NK-92 (cell line): ENCODE measurements around the gene OPN1LW.
"Not testable (repeated sequence)": the region's sequence is repeated elsewhere in the genome, so short reads cannot be mapped to it uniquely, and the experiment has no call there.

Source experiments
- DNase-seq: peaks from one replicate; lab custom pipeline; 2025; ENCODE audit not compliant: unreplicated experiment; lab: John Stamatoyannopoulos, UW

OPN1LW gene

DNA sequence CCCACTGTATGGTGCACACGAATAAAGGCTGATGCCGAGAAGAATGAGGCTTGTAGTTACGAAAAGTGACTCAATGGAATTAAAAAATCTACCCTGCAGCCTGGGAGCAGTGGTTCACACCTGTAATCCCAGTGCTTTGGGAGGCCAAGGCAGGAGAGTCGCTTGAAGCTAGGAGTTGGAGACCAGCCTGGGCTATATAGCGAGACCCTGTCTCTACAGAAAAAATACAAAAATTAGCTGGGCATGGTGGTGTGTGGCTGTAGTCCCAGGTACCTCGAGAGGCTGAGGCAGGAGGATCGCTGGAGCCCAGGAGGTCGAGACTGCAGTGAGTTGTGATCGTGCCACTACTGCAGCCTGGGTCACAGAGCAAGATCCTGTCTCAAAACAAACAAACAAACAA is 11.7 kb upstream of the OPN1LW start:
- no peak for DNase-seq

DNA sequence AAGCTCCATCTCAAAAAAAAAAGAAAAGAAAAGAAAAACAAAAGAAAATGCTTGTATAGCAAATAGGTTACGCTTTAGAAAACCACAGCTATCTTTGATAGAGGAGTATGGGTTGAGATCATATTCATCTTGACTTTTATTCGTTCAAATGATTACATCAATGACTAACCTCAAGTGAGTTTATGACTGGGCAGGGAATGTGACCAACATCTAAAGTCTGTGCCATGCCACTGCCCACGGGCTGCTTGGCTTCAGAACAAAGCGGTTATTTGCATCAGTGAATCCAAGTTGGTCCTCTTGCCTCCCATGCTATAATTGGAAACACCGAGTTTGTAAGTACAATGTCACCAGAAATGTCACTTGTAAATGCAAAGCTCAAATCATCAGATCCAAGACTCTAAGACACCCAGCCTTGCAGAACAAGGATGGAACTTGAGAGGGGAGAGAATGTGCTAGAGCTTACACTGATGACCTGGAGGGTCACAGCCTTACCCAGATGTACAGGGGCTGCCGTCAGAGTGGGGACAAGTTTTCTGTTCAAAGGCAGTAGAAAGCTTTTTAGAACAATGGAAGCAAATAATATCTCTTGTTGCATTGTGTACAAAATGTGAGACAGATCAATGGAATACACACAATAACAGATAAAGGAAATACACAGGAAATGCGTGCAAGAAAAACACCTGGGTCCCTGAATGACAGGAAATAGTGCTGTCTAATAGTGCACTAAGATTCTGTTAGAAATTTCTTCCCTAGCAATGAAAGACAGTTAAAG is 8.4 kb upstream of the OPN1LW start:
- no peak for DNase-seq

DNA sequence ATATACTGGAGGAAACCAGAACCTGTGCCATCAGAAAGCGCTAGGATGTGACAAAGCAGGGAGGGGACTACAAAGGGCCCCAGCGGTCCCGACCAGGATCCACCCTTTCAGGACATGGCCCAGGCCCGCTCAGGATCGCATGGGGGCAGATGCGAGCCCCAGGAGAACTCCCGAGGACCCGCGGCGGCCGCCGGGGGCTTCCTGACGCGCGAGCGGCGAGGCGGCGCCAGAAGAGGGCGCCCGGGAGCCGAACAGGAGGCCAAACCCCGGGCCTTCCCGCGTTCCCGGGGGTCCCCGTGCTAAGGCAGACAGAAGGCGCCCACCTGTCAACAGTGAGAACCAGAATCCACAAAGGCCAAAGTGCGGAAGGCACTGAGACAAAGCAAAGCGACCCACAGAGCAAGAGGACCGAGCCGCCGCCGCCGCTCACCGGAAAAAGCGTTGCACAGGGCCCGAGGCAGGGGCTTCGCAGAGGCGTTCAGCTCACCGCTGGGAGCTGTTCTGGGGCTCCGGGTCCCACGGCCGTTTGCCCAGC is 7.3 kb upstream of the OPN1LW start:
- DNase-seq = no peak

DNA sequence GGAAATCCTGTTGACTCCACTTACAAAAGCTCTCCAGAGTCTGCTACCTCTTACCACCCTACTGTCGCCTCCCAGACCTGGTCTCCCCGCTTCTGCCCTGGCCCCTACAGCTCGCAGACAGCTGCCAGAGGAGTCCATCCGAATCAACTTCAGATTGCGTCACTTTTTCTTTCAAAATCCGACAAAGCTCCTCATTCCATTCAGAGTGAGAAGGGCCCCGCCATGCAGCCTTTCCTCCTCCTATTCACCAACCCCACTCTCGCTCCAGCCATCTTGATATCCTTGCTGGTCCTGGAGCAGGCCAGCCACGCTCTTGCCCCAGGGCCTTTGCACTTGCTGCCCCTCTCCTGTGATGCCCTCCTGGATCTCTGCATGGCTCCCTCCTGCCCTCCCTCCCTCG is 5.2 kb upstream of the OPN1LW start:
- DNase-seq = no peak

DNA sequence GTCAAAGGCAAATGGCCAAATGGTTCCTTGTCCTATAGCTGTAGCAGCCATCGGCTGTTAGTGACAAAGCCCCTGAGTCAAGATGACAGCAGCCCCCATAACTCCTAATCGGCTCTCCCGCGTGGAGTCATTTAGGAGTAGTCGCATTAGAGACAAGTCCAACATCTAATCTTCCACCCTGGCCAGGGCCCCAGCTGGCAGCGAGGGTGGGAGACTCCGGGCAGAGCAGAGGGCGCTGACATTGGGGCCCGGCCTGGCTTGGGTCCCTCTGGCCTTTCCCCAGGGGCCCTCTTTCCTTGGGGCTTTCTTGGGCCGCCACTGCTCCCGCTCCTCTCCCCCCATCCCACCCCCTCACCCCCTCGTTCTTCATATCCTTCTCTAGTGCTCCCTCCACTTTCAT is 3.8 kb upstream of the OPN1LW start:
- no peak for DNase-seq

DNA sequence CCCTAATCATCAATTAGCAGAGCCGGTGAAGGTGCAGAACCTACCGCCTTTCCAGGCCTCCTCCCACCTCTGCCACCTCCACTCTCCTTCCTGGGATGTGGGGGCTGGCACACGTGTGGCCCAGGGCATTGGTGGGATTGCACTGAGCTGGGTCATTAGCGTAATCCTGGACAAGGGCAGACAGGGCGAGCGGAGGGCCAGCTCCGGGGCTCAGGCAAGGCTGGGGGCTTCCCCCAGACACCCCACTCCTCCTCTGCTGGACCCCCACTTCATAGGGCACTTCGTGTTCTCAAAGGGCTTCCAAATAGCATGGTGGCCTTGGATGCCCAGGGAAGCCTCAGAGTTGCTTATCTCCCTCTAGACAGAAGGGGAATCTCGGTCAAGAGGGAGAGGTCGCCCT is 3.3 kb upstream of the OPN1LW start:
- no peak for DNase-seq

DNA sequence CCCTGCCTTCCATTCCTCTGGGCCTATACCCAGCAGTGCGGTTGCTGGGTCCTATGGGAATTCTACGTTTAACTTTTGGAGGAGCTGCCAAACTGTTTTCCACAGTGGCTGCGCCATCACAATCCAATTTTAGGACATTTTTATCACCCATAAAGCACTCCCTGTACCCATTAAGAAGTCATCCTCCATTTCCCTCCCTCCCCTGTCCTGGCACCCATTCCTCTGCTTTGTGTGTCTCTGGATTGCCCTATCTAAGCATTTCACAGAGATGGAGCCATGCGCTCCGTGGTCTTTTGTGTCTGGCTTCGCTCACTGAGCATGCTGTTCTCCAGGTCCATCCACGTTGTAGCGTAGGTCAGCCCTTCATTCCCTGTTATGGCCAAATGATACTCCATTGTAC is 1.7 kb upstream of the OPN1LW start:
- no peak for DNase-seq

DNA sequence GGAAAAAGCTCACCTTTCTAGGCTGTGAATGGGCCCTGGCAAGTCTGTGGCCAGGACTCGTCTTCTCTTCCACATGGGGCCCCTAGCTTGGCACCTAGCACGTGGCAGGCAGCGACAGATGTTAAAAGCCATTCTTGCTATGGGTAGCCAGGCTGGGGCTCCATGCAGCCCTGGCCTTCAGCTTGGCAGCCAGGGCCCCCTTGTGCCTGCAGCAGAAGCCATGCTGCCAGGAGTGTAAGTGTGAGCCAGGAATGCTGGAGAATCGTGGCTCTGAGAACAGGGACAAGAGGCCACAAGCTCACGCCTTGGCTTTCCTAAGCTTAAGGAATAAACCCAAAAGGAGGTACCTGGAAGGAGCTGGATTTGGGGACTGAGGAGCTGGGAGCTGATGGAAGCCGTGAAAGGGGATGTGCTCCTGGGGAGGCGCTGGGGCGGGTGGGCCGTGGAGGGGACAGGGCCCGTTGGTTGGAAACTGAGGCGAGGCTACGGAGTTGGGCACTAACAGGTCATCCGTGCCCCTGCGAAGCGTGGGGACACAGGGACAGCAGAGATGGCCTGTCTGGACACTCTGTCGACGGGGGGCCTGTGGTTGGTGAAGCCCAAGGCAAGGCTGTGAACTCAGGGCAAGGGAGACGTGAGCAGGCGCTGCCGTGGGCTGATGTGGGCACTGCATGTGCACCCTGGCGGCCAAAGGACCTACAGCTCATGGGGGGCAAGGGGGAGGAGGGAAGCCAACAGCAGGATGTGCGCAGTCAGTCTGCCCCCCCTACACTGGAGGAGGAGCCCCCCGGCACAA is 895 bp upstream of the OPN1LW start:
- no peak for DNase-seq

DNA sequence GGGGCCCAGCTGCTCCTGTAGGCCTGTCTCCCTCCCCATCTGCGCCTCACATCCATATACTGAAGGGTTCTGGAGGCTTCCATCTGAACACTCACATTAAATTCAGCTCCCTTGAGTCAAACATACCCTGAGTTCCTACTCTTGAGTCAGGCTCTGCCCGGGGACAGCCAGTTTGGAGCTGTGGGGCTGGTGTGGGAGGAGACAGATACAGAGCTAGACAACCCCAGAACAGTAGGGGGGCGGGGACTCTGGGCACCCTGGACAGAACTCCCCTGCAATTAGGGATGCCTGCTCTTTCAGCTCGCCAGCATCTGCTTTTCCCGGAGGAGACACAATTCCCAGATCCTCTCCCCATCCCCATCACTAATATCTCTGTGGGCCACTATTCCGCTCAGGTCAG is 7.0 kb downstream of the OPN1LW start:
- not testable (repeated sequence) for DNase-seq

DNA sequence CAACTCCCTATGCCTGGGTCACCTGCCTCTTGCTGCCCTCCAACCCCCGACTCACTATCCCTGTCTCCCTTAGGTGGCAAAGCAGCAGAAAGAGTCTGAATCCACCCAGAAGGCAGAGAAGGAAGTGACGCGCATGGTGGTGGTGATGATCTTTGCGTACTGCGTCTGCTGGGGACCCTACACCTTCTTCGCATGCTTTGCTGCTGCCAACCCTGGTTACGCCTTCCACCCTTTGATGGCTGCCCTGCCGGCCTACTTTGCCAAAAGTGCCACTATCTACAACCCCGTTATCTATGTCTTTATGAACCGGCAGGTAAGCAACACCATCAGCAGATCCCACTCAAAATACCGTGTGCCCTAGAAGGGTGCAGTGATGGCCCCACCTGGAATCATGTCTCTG is 12.2 kb downstream of the OPN1LW start:
- DNase-seq = not testable (repeated sequence)

DNA sequence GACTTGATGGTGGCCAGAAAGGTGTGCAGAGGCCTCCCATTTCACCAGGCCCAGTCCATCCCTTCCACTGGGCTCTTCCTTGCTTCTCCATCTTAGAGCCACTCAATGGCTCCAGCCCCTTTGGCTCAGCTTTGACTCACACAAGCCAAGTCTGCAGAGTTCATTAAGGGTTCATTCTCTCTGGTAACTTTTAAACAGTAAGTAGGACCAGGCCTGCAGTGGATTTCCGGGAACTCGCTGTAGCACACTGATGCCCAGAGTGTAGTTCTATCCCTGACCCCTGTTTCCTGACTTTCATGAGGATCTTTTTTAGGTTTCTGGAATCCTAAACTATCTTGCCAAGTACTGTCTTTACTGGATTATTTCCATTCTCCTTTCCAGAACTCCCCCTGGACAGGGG is 13.2 kb downstream of the OPN1LW start:
- DNase-seq = not testable (repeated sequence)

DNA sequence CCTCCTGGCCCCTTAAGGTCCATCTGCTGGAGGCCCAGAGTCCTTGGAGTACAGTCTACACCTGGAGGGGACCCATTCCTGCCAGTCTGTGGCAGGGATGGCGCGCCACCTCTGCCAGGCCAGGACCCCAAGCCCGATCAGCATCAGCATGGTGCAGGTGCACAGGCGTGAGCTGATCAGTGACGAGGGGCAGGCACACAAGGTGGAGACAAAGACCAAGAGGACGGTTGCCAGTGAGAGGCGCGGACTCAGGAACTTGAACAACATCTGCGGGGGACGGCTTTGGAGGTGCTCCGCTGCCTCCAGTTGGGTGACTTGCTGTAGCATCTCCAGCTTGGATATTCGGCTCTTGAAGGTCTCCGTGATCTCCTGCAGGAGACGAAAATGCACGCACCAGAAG is 15.3 kb downstream of the OPN1LW start:
- not testable (repeated sequence) for DNase-seq

DNA sequence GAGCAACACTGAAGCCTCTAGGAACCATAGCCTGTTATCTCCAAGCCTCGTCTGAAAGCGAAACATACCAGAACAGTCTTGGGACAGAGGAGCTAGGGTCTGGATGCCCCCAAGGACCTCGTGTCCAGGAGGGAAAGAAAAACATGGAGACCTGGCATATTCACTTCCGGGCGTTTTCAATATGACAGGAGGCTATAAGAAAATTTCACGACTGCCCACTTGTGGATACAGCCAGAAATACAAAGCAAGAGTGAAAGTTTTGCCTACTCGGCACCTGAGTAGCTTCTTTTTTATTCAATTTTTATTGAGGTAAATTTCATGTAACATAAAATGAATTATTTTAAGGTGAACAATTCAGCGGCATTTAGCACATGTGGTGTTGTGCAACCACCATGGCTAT is 20.9 kb downstream of the OPN1LW start:
- not testable (repeated sequence) for DNase-seq

DNA sequence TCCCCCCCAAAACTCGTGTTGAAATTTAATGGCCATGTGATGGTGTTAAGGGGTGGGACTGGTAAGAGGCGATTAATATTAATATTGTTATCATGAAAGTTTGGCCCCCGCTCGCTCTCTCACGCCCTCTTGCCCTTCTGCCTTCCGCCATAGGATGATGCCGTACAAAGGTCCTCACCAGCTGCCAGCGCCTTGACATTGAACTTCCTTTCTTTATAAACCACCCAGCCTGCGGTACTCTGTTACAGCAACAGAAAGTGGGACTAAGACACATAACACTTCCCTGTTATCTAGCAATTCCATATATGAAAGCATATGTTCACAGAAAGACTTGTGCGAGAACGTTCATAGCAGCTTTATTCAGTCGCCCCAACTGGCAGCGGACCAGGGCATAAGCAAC is 24.3 kb downstream of the OPN1LW start:
- not testable (repeated sequence) for DNase-seq

DNA sequence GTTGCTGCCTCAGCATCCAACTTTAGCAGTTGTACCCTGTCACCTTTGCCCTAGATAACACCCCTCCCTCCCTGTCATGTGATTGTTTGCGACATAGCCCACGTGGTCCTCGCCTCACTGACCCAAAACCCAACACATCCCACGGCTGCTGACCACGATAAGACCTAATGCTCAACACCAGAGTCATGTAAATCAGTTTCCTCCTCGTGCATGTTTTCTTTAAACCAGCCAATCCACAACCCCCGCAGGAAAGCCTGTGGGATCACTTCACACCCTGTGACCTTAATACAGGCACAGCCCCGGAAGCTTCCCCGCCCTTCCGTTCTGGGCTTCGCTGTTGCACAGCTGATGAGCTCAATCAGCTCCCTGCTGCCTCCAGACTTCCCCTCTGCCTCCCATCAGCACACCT is 28.5 kb downstream of the OPN1LW start:
- DNase-seq = not testable (repeated sequence)

DNA sequence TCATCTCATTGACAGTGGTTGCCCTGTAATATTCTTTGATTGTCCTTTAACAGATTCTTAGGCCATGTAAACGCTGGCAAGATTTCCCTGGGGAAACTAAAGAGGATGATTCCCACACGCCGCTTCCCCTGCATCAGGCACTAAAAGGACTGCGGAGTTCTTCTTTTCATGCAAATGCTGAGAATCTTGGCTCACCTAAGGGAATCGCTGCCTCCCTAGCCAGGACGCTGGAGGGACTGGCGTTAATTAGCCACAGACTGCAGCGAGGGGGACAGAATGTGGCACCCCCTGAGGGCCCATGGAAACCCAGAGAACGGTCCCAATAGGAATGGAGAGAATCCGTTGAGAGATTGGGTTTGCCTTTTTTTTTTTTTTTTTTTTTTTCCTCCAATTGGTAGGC is 30.3 kb downstream of the OPN1LW start:
- not testable (repeated sequence) for DNase-seq

DNA sequence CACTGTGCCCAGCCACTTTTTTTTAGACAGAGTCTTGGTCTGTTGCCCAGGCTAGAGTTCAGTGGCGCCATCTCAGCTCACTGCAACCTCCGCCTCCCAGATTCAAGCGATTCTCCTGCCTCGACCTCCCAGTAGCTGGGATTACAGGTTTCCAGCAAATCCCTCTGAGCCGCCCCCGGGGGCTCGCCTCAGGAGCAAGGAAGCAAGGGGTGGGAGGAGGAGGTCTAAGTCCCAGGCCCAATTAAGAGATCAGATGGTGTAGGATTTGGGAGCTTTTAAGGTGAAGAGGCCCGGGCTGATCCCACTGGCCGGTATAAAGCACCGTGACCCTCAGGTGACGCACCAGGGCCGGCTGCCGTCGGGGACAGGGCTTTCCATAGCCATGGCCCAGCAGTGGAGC is 38.3 kb downstream of the OPN1LW start, which contains the start of gene OPN1MW:
OPN1MW (plus strand) TSS at position 301 of the 400 bp plus-strand sequence; CDS start at position 383, 82 bp downstream.
- not testable (repeated sequence) for DNase-seq

DNA sequence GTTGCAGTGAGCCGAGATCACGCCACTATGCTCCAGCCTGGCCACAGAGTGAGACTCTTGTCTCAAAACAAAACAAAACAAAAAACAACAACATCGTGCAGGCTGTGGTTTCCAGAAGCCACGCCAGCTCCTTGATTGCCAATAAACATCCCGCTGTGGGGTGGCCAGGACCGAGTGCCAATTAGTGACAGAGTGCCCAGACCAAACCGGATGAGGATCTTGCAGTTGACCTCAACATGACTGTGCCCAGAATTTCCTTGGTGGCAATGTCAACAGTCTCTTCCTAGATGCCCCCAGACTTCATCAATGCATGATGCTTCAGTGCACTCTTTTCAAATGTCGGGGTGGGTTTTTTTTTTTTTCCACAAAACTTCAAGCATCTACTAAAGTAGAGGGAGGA is 39.8 kb downstream of the OPN1LW start:
- not testable (repeated sequence) for DNase-seq

DNA sequence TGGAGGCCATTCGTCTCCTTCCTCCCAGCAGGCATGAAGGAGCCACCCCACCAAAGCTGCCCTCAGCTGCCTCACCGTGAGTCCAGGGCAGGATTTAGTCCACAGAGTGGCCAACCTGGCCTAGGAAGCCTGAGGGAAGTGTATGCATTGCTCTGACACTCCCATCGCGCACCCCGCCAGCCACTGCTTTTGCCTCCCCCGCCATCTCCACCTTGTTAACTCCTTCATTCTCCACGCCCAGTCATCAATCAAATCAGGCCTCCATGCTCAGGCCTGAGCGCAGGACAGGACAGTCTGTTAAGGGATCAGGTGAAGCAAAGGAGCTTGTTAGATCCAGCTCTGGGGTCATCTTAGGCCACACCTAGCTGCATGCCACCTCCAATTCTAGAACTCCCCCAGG is 48.8 kb downstream of the OPN1LW start:
- not testable (repeated sequence) for DNase-seq

DNA sequence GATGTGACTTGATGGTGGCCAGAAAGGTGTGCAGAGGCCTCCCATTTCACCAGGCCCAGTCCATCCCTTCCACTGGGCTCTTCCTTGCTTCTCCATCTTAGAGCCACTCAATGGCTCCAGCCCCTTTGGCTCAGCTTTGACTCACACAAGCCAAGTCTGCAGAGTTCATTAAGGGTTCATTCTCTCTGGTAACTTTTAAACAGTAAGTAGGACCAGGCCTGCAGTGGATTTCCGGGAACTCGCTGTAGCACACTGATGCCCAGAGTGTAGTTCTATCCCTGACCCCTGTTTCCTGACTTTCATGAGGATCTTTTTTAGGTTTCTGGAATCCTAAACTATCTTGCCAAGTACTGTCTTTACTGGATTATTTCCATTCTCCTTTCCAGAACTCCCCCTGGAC is 50.3 kb downstream of the OPN1LW start:
- DNase-seq = not testable (repeated sequence)

DNA sequence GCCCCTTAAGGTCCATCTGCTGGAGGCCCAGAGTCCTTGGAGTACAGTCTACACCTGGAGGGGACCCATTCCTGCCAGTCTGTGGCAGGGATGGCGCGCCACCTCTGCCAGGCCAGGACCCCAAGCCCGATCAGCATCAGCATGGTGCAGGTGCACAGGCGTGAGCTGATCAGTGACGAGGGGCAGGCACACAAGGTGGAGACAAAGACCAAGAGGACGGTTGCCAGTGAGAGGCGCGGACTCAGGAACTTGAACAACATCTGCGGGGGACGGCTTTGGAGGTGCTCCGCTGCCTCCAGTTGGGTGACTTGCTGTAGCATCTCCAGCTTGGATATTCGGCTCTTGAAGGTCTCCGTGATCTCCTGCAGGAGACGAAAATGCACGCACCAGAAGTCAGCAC is 52.4 kb downstream of the OPN1LW start:
- DNase-seq = not testable (repeated sequence)
